GM12891 (cell line): Measurements from ENCODE around the gene DELE1.

Experiments used
- POLR2A ChIP-seq: IDR thresholded peaks from 2 replicates; pipeline ENCODE4 v1.6.1; 2011; ENCODE audit warnings: low read depth, low read length, control low read depth
- POLR2AphosphoS5 ChIP-seq: IDR thresholded peaks from 2 replicates; pipeline ENCODE4 v1.6.1; 2011; ENCODE audit warnings: low read depth, low read length, control low read depth

DNA sequence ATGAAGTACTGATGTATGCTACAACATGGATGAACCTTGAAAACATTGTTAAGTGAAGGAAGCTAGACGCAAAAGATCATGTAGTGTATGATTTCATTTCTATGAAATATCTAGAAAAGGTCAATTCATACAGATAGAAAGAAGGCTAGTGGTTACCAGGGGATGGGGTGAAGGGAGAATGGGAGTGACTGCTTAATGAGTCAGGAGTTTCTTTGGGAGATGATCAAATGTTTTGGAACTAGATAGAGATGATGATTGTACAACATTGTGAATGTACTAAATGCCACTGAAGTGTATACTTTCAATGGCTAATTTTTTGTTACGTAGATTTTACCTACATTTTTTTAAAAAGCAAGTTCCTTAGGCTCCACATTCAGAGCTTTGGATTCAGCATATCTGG is 14.9 kb upstream of the DELE1 start:
- no peak for TF ChIP-seq POLR2AphosphoS5
- no peak for TF ChIP-seq POLR2A
